SK-N-MC (cell line): ENCODE data around the gene RBPJL.

Experiments
- EZH2 ChIP-seq: fragments of 200-600 bp; sonication (generic); IDR thresholded peaks from one replicate; pipeline ENCODE4 v1.6.1; 2017; ENCODE audit warnings: antibody characterized with exemption
- POLR2AphosphoS5 ChIP-seq: IDR thresholded peaks from 2 replicates; pipeline ENCODE4 v1.6.1; 2012; ENCODE audit warnings: mild to moderate bottlenecking, low read depth, low read length, borderline replicate concordance

GRCh38 chr20:45268531-45268930 lies 38.1 kb upstream of the RBPJL start:
- TF ChIP-seq POLR2AphosphoS5 (no peak), EZH2 (no peak)
